ENCODE measurements around the gene MYCN. TPM values are rescaled to one million over a fixed set of nuclear protein-coding genes. Genes with fewer than 3 reads are reported as not detected.

MYCN gene
- total and polyA plus RNA-seq, 2 of the 4 experiments (the other 2 are of a cell fraction): not detected

DNA sequence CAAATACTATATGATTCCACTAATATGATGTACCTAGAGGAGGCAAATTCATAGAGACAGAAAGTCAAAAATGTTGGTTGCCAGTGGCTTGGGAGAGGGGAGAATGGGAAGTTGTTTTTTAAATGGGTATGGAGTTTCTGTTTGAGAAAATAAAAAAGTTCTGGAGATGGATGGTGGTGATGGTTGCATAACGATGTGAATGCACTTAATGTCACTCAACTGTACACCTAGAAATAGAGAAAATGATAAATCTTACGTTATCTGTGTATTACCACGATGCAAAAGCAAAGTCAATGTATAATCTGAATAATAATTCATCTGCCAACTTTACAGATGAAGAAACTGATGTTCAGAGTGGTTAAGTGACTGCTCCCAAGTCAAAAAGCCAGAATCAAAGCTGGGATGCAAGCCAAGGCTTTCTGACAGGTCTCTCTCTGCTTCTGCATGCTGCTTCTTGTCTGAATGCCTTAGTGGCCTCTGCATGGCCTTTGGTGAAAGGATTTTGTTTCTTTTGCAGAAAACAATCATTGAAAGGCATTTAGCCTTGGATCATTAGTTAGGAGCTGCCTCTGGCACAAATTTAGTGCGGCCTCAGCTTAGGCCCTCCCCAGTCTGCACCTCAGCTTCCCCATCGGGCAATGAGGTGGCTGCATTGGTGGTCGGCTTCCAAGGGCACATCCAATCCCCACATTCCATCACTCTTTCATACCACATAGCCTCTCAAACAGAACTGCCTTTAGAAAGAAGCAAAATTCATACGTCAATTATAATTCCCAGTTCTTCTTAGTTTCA, 46.5 kb upstream of the MYCN start:
- no peaks in the 10 kb centered on the region for H3K4me1 ChIP-seq (ENCODE audit: control insufficient read depth, insufficient read depth, low read length)
- no peak overlapping the region for H3K27ac ChIP-seq (ENCODE audit: insufficient read depth, low read length)
- no peak overlapping the region for H2AK9ac ChIP-seq (replicated peaks; ENCODE audit: low read depth, low read length, poor library complexity)
- H2AFZ ChIP-seq (replicated peaks; ENCODE audit: low read length, poor library complexity): no peak overlapping the region
- H4K20me1 ChIP-seq (ENCODE audit: insufficient read depth, low read length): no peaks in the 10 kb centered on the region
- no peak overlapping the region for H3K56ac ChIP-seq (ENCODE audit: extremely low read depth, insufficient read depth, low read length)
- H2AK5ac ChIP-seq (ENCODE audit: low read depth, low read length): no peak overlapping the region
- H4K91ac ChIP-seq (ENCODE audit: insufficient read depth, low read depth, low read length): no peak overlapping the region
- dilution Hi-C loops (cut with HindIII; ENCODE audit: low sequenced_read_pairs, unreplicated experiment): no loop called here
- WGBS, 2 experiments (ENCODE audit: extremely low coverage in 2 of 2, insufficient read length in 1 of 2): 55% methylated on average over 2 of the region's 7 CpGs; no CpG with 5 or more reads in 1 of the 2 experiments
- ATAC-seq (ENCODE audit: low read depth) (no peak), DNase-seq (no peak)
- no peak overlapping the region for H2BK20ac ChIP-seq (ENCODE audit: low read depth, low read length)
- H3K36me3 ChIP-seq (ENCODE audit: control insufficient read depth, insufficient read depth, low read length): no peaks in the 10 kb centered on the region
- no peak overlapping the region for H2BK5ac ChIP-seq (ENCODE audit: low read depth, low read length, poor library complexity, severe bottlenecking)
- H3K14ac ChIP-seq (replicated peaks; ENCODE audit: low read depth, low read length): no peak overlapping the region
- no peak overlapping the region for H3K23ac ChIP-seq (ENCODE audit: low read depth, low read length)
- H3K9me1 ChIP-seq (ENCODE audit: insufficient read depth, low read length): no peaks in the 10 kb centered on the region
- no peaks in the 10 kb centered on the region for H3K79me1 ChIP-seq (ENCODE audit: low read depth in 1 of 2, low read length in 2 of 2)
- TF ChIP-seq, protein P1, sequence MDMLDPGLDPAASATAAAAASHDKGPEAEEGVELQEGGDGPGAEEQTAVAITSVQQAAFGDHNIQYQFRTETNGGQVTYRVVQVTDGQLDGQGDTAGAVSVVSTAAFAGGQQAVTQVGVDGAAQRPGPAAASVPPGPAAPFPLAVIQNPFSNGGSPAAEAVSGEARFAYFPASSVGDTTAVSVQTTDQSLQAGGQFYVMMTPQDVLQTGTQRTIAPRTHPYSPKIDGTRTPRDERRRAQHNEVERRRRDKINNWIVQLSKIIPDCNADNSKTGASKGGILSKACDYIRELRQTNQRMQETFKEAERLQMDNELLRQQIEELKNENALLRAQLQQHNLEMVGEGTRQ (IDR thresholded peaks at IDR 0.05; ENCODE audit: low read depth, low read length): no peak
- TF ChIP-seq, protein P2, sequence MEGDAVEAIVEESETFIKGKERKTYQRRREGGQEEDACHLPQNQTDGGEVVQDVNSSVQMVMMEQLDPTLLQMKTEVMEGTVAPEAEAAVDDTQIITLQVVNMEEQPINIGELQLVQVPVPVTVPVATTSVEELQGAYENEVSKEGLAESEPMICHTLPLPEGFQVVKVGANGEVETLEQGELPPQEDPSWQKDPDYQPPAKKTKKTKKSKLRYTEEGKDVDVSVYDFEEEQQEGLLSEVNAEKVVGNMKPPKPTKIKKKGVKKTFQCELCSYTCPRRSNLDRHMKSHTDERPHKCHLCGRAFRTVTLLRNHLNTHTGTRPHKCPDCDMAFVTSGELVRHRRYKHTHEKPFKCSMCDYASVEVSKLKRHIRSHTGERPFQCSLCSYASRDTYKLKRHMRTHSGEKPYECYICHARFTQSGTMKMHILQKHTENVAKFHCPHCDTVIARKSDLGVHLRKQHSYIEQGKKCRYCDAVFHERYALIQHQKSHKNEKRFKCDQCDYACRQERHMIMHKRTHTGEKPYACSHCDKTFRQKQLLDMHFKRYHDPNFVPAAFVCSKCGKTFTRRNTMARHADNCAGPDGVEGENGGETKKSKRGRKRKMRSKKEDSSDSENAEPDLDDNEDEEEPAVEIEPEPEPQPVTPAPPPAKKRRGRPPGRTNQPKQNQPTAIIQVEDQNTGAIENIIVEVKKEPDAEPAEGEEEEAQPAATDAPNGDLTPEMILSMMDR (conservative IDR thresholded peaks at IDR 0.05; ENCODE audit: low read depth, low read length): no peak
- no peak for TF ChIP-seq CHD1 (IDR thresholded peaks at IDR 0.05; ENCODE audit: low read depth, low read length)
- no peak for TF ChIP-seq RFX5 (IDR thresholded peaks at IDR 0.05; ENCODE audit: low read depth, low read length)
- no peak for TF ChIP-seq NFE2L2 (IDR thresholded peaks at IDR 0.05; ENCODE audit: low read depth, low read length)
- no peak for TF ChIP-seq POLR2A (IDR thresholded peaks at IDR 0.05; ENCODE audit: low read depth, low read length)
- TF ChIP-seq SMC3 (IDR thresholded peaks at IDR 0.05; ENCODE audit: low read depth, low read length): no peak
- TF ChIP-seq FOS (IDR thresholded peaks at IDR 0.05; ENCODE audit: low read depth, low read length): no peak
- TF ChIP-seq MXI1 (IDR thresholded peaks at IDR 0.05; ENCODE audit: borderline replicate concordance, low read depth, low read length): no peak
- no peak for TF ChIP-seq MAZ (IDR thresholded peaks at IDR 0.05; ENCODE audit: borderline replicate concordance, low read depth, low read length)
- TF ChIP-seq BHLHE40 (IDR thresholded peaks at IDR 0.05; ENCODE audit: low read depth, low read length): no peak
- TF ChIP-seq RAD21 (IDR thresholded peaks at IDR 0.05; ENCODE audit: low read length): no peak
- intact Hi-C loops (cut with micrococcal nuclease): no loop called here
- no peak overlapping the region for H4K5ac ChIP-seq (ENCODE audit: low read depth, low read length)
- H3K4me3 ChIP-seq (ENCODE audit: insufficient read depth, low read depth, low read length): no peak overlapping the region
- H3K18ac ChIP-seq (ENCODE audit: low read depth, low read length): no peak overlapping the region
- in situ Hi-C loops (cut with MboI; ENCODE audit: low sequenced_read_pairs): no loop called here
- H3K9me3 ChIP-seq (ENCODE audit: control insufficient read depth, insufficient read depth, low read length): peaks cover 34% of the 10 kb centered on the region
- H2BK15ac ChIP-seq (ENCODE audit: low read depth, low read length): no peak overlapping the region
- H3K4me2 ChIP-seq (ENCODE audit: low read depth, low read length): no peak overlapping the region
- H4K8ac ChIP-seq (ENCODE audit: low read depth in 2 of 2, low read length in 2 of 2): no peak overlapping the region
- no peak overlapping the region for H2BK120ac ChIP-seq (ENCODE audit: low read depth, low read length)
- ChIA-PET POLR2A (ENCODE audit: unreplicated experiment) (no interaction called here), CTCF (no interaction called here)
- H3K4ac ChIP-seq (ENCODE audit: low read depth, low read length): no peak overlapping the region
- H3K27me3 ChIP-seq (ENCODE audit: control insufficient read depth, insufficient read depth, low read length): no peaks in the 10 kb centered on the region
- BruUV-seq (replicated peaks): no TSS peak
- no peak overlapping the region for H3K9ac ChIP-seq (ENCODE audit: low read depth, low read length)
